Adipocyte (in vitro differentiated cells): ENCODE results near the gene TMEM106C.
A peak's percentile ranks its signal among the peaks of the same experiment; 100 is the strongest.

Experiments used
- DNase-seq: peaks from one replicate; pipeline ENCODE4 v3.0.0-alpha.2; 2015; ENCODE audit warnings: low read depth
- H3K27me3 ChIP-seq: replicated peaks from 2 replicates; pipeline ENCODE4 v1.7.0; 2013; ENCODE audit warnings: mild to moderate bottlenecking, low read length, moderate library complexity; ENCODE audit not compliant: control insufficient read depth, insufficient read depth
- H3K36me3 ChIP-seq: 2 replicates; pipeline ENCODE4 v1.7.0; 2013; ENCODE audit warnings: low read length, mild to moderate bottlenecking, moderate library complexity; ENCODE audit not compliant: control insufficient read depth, insufficient read depth, severe bottlenecking
- H3K4me1 ChIP-seq: 2 replicates; pipeline ENCODE4 v1.7.0; 2013; ENCODE audit warnings: mild to moderate bottlenecking, low read length, moderate library complexity; ENCODE audit not compliant: control insufficient read depth, insufficient read depth
- H3K4me3 ChIP-seq: 2 replicates; pipeline ENCODE4 v1.7.0; 2013; ENCODE audit warnings: mild to moderate bottlenecking, low read length, moderate library complexity
- H3K9ac ChIP-seq: 2 replicates; pipeline ENCODE4 v1.7.0; 2013; ENCODE audit warnings: mild to moderate bottlenecking, low read length, moderate library complexity
- H3K9me3 ChIP-seq: 2 replicates; pipeline ENCODE4 v1.7.0; 2013; ENCODE audit warnings: mild to moderate bottlenecking, low read length, moderate library complexity; ENCODE audit not compliant: control insufficient read depth

The TMEM106C gene, protein sequence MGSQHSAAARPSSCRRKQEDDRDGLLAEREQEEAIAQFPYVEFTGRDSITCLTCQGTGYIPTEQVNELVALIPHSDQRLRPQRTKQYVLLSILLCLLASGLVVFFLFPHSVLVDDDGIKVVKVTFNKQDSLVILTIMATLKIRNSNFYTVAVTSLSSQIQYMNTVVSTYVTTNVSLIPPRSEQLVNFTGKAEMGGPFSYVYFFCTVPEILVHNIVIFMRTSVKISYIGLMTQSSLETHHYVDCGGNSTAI

DNA sequence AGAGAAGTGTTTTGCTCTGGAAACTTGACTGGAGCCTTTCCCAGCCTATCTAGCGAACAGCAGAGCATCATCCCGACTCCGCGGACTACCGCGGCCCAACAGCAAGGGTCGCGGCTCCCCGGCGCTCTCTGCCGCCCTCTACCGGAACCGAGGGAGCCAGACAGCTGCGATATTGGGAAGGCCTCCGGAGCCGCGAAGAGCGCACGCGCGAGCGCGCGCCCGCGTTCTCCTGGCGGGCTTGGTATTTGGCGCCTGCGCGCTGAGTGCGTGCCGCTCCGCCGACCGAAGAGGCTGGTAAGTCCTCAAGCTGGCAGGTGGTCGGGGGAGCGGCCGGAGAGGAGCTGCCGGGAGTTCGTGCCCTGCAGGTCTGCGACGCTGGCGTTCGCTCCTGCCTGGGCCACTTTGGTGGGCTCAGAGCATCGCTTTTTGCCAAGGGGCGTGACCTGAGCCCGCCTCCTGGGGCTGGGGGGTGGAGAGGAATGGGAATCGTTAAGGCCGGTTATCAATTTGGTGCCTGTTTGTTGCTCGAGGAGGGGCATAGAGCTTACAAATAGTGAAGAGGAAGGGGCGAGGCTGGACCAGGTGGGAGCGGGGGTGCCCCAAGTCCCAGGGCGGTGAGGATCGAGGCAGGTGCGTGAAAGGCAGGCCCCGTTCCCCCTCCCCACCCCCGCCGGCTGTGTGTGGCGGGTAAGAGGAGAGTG, at the start of gene TMEM106C:
Gene TMEM106C (plus strand): TSS at position 257 of the 701 bp plus-strand sequence. CDS start 641 bp downstream, outside the sequence.
- DNase-seq: peak; percentile 97
- H3K4me1 ChIP-seq: peaks cover 29% of the 10 kb centered on the region
- no peaks in the 10 kb centered on the region for H3K9me3 ChIP-seq
- peak within 1 kb of the TSS; percentile 94 for H3K4me3 ChIP-seq
- H3K27me3 ChIP-seq: peaks cover 14% of the 10 kb centered on the region
- no peaks in the 10 kb centered on the region for H3K36me3 ChIP-seq
- H3K9ac ChIP-seq: peak within 1 kb of the TSS; percentile 79

DNA sequence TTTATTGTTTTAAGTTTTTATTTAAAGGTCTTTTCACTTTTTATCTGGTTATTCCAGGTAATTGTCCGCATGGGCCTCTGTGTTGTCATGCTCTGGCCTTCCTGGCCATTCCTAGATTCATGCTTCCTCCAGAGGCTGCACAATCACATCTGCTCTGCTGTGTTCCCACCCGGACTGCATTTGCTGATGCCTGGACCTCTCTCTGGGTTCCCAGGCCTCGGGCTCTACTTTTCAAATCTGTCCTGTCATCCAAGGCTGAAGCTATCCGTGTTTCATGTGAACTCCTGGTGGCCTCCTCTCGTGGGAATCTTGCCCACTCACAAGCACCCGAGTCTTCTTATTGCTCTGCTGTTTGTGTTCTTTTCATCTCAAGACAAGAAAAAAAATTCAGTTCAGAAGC, 42.5 kb upstream of the TMEM106C start:
- H3K27me3 ChIP-seq: peaks cover 25% of the 10 kb centered on the region
- DNase-seq: no peak
- H3K9ac ChIP-seq: no peak overlapping the region

GRCh38 chr12:47921907-47922306, 41.5 kb upstream of the TMEM106C start:
- no peak for DNase-seq
- no peak overlapping the region for H3K4me3 ChIP-seq
- H3K36me3 ChIP-seq: no peaks in the 10 kb centered on the region
- no peak overlapping the region for H3K9ac ChIP-seq
- peaks cover 35% of the 10 kb centered on the region for H3K27me3 ChIP-seq
- no peaks in the 10 kb centered on the region for H3K4me1 ChIP-seq
- no peaks in the 10 kb centered on the region for H3K9me3 ChIP-seq

More for the DNA sequence above, 42.5 kb upstream of the TMEM106C start:
- H3K4me3 ChIP-seq: no peak overlapping the region
- H3K36me3 ChIP-seq: no peaks in the 10 kb centered on the region
- H3K4me1 ChIP-seq: no peaks in the 10 kb centered on the region
- H3K9me3 ChIP-seq: no peaks in the 10 kb centered on the region

DNA sequence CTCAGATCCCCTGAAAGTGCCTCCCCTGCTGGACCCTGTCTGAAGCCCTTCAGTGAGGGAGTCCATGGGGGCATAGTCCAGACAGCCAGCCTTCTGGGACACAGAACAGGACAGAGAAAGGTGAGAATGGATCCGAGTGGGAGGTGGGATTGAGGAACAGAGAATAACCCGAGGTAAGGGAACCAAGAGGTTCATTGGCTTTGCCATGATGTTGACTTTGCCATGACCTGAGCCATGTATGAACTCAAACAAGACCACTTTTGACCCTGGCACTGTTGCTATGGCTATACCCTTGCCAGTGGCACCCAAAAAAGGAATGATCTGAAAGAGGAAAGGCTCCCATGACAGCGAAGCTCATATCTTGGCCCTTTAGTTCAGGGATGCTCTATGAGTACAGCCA, 36.0 kb upstream of the TMEM106C start:
- Histone ChIP-seq H3K9ac (no peak overlapping the region), H3K36me3 (no peaks in the 10 kb centered on the region), H3K4me3 (no peak overlapping the region), H3K4me1 (no peaks in the 10 kb centered on the region), H3K9me3 (no peaks in the 10 kb centered on the region), H3K27me3 (peaks cover 67% of the 10 kb centered on the region)
- DNase-seq: no peak

GRCh38 chr12:47930634-47931033, 32.8 kb upstream of the TMEM106C start:
- no peak for DNase-seq
- Histone ChIP-seq H3K36me3 (no peaks in the 10 kb centered on the region), H3K9me3 (no peaks in the 10 kb centered on the region), H3K27me3 (peaks cover 44% of the 10 kb centered on the region), H3K4me3 (no peak overlapping the region), H3K9ac (no peak overlapping the region), H3K4me1 (peaks cover 9% of the 10 kb centered on the region)

- Histone ChIP-seq H3K9ac (no peak overlapping the region), H3K27me3 (peaks cover 39% of the 10 kb centered on the region), H3K9me3 (no peaks in the 10 kb centered on the region)
These were observed 32.2 kb upstream of the TMEM106C start for GRCh38 chr12:47931187-47931586.

DNA sequence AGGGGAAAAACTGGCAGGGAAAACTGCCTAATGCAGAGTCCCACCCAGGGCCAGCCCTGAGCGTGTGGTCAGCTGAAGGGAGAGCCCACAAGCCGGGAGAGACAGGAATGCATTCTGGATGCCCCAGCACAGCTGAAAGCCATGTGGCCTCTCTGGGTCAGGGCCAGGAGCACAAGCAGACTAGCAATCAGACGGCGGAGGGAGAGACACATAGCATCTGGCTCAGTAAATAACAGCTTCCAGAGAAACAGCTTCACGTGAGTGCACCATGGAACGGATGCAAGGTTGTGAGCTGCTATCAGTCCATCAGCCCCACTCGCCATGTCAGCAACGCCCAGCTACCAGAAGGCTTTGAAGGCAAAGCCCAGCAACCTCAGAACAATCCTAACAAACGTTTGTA, 28.2 kb upstream of the TMEM106C start:
- Histone ChIP-seq H3K4me1 (peaks cover 10% of the 10 kb centered on the region), H3K9ac (no peak overlapping the region), H3K4me3 (no peak overlapping the region), H3K9me3 (no peaks in the 10 kb centered on the region), H3K36me3 (no peaks in the 10 kb centered on the region), H3K27me3 (peaks cover 3% of the 10 kb centered on the region)
- peak; percentile 83 for DNase-seq

More at GRCh38 chr12:47931187-47931586, 32.2 kb upstream of the TMEM106C start:
- no peak for DNase-seq
- Histone ChIP-seq H3K36me3 (no peaks in the 10 kb centered on the region), H3K4me3 (no peak overlapping the region), H3K4me1 (peaks cover 10% of the 10 kb centered on the region)

- no peak overlapping the region for H3K4me3 ChIP-seq
- no peak overlapping the region for H3K9ac ChIP-seq
- H3K27me3 ChIP-seq: peaks cover 22% of the 10 kb centered on the region
- no peaks in the 10 kb centered on the region for H3K9me3 ChIP-seq
- no peaks in the 10 kb centered on the region for H3K36me3 ChIP-seq
- DNase-seq: peak; percentile 31
- H3K4me1 ChIP-seq: peaks cover 10% of the 10 kb centered on the region
These were observed 25.3 kb upstream of the TMEM106C start for GRCh38 chr12:47938093-47938492.

DNA sequence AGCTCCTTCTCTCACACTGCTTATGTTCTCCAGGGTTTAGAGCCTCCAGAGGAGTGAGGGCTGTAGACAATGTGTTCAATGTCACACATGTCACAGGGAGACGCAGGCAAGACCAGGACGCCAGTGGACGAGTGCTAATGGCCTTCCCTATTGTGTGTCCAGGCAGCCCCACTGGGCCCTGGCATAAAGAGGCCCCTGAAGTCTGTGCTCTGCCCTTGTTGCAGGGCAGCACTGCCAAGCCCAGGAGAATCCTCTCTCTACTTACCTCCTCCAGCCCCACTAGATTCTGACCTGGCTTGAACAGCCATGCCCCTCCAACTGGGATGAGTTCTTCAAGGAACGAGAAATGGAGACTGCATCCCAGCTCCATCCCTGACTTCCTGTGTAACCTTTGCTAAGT, 24.8 kb upstream of the TMEM106C start:
- H3K4me1 ChIP-seq: peaks cover 10% of the 10 kb centered on the region
- no peak overlapping the region for H3K4me3 ChIP-seq
- H3K9me3 ChIP-seq: no peaks in the 10 kb centered on the region
- no peak overlapping the region for H3K9ac ChIP-seq
- H3K27me3 ChIP-seq: peaks cover 24% of the 10 kb centered on the region
- DNase-seq: no peak
- no peaks in the 10 kb centered on the region for H3K36me3 ChIP-seq

GRCh38 chr12:47939009-47939601, 24.3 kb upstream of the TMEM106C start:
- Histone ChIP-seq H3K4me1 (peaks cover 10% of the 10 kb centered on the region), H3K36me3 (no peaks in the 10 kb centered on the region), H3K9me3 (no peaks in the 10 kb centered on the region), H3K27me3 (peaks cover 24% of the 10 kb centered on the region), H3K4me3 (no peak overlapping the region), H3K9ac (no peak overlapping the region)
- DNase-seq: no peak

DNA sequence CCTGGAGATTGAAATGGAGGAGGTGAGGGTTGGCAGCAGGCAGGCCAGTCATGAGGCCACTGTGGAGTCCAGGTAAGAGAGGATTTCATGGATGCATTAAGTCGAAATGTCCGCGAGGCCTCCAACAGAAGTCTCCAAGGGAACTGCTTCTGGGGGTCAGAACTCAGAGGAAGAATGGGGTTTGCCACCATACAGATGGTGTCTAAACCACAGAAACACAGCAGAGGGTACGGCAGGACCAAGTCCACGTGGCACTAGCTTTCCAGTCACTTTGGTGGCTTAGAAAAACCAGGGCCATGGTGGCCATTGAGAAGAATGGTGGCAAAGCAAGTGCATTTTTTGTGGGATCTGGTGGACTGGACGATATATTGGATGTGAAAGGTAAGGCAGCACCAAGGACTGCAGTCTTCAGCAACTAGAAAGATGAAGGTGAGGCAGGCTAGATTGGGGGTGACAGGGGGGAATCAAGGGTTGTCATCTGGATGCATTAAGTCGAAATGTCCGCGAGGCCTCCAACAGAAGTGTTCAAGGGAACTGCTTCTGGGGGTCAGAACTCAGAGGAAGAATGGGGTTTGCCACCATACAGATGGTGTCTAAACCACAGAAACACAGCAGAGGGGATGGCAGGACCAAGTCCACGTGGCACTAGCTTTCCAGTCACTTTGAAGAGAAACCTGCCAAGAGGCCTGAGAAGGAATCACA, 22.5 kb upstream of the TMEM106C start:
- Histone ChIP-seq H3K4me3 (no peak overlapping the region), H3K27me3 (peaks cover 24% of the 10 kb centered on the region), H3K4me1 (no peaks in the 10 kb centered on the region), H3K36me3 (no peaks in the 10 kb centered on the region), H3K9me3 (no peaks in the 10 kb centered on the region), H3K9ac (no peak overlapping the region)
- DNase-seq: no peak
